Karpas-422 (cell line): ENCODE results near the gene TRPC1. TPM values are rescaled to one million over a fixed set of nuclear protein-coding genes. Genes with fewer than 3 reads are reported as not detected.

Experiments
- DNase-seq: peaks from one replicate; pipeline ENCODE4 v3.0.0-alpha.2; 2015
- H2AFZ ChIP-seq: fragments of 200-600 bp; sonication (generic); 2 replicates; pipeline ENCODE4 v1.6.1; 2014; ENCODE audit warnings: antibody characterized with exemption, low read length, mixed read lengths
- H3K27ac ChIP-seq: fragments of 200-600 bp; sonication (generic); 2 replicates; pipeline ENCODE4 v1.5.1; 2014; ENCODE audit warnings: mild to moderate bottlenecking, low read length, moderate library complexity
- H3K27me3 ChIP-seq: fragments of 200-600 bp; sonication (generic); 2 replicates; pipeline ENCODE4 v1.6.1; 2014; ENCODE audit warnings: low read length, mixed read lengths
- H3K36me3 ChIP-seq: fragments of 200-600 bp; sonication (generic); 2 replicates; pipeline ENCODE4 v1.6.1; 2014; ENCODE audit warnings: low read length, mixed read lengths; ENCODE audit not compliant: insufficient read depth
- H3K4me1 ChIP-seq: fragments of 200-600 bp; sonication (generic); 2 replicates; pipeline ENCODE4 v1.6.1; 2014; ENCODE audit warnings: mild to moderate bottlenecking, low read length, mixed read lengths
- H3K4me2 ChIP-seq: fragments of 200-600 bp; sonication (generic); 2 replicates; pipeline ENCODE4 v1.6.1; 2014; ENCODE audit warnings: low read length, low read depth, mild to moderate bottlenecking; ENCODE audit not compliant: poor library complexity, severe bottlenecking
- H3K4me3 ChIP-seq: fragments of 200-600 bp; sonication (generic); 2 replicates; pipeline ENCODE4 v1.5.1; 2014; ENCODE audit warnings: mild to moderate bottlenecking, antibody characterized with exemption, low read length, mixed read lengths
- H3K79me2 ChIP-seq: fragments of 200-600 bp; sonication (generic); 2 replicates; pipeline ENCODE4 v1.6.1; 2014; ENCODE audit warnings: mild to moderate bottlenecking, low read length, mixed read lengths
- H3K9ac ChIP-seq: fragments of 200-600 bp; sonication (generic); 2 replicates; pipeline ENCODE4 v1.6.0; 2014; ENCODE audit warnings: low read length
- H3K9me2 ChIP-seq: fragments of 200-600 bp; sonication (generic), shearing (Covaris generic); replicated peaks from 2 replicates; pipeline ENCODE4 v1.6.0; 2014; ENCODE audit warnings: mild to moderate bottlenecking, low read length, moderate library complexity; ENCODE audit not compliant: insufficient read depth
- H3K9me3 ChIP-seq: fragments of 300-700, 200-600 bp; sonication (generic); 2 replicates; pipeline ENCODE4 v1.6.1; 2014; ENCODE audit warnings: low read length, mixed read lengths
- H4K20me1 ChIP-seq: fragments of 200-600 bp; sonication (generic); 2 replicates; pipeline ENCODE4 v1.6.1; 2014; ENCODE audit warnings: mild to moderate bottlenecking, antibody characterized with exemption, low read length, low read depth; ENCODE audit not compliant: insufficient read depth
- total RNA-seq: library from RNA; depleted of rRNA; stranded (reverse); fragments of >200 nt; shearing (Covaris generic); gene quantifications from 2 replicates; pipeline ENCODE4 v1.2.3, GENCODE V29; 2014; ENCODE audit warnings: low replicate concordance

Gene TRPC1
- total RNA-seq, 1 experiment from 2014 or later = 0.75 TPM

DNA sequence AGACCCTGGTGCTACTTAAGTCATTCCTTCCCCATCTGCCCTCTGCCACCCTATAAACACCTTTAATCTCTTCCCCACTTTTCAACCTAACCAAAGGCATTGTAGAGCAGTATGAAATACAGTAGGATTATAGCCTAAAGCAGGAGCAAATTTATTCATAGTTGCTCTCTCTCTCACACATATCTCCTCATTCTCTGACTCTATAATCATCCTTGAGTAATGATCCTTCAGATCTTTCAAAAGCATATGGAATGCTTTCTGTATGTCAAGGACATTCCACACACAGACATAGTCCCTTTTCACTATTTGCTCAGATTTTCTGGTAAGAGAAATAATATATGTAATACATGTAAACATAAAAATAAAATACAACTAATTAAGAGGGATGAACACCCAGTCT, 54.1 kb downstream of the TRPC1 start:
- no peak for DNase-seq
- Histone ChIP-seq H3K4me1 (no peaks in the 10 kb centered on the region), H3K79me2 (no peaks in the 10 kb centered on the region), H3K9me3 (no peaks in the 10 kb centered on the region), H3K27me3 (no peaks in the 10 kb centered on the region), H3K4me2 (no peak overlapping the region), H3K9me2 (no peaks in the 10 kb centered on the region), H3K36me3 (no peaks in the 10 kb centered on the region), H3K4me3 (no peak overlapping the region), H4K20me1 (no peaks in the 10 kb centered on the region), H3K27ac (no peak overlapping the region), H2AFZ (no peak overlapping the region), H3K9ac (no peak overlapping the region)

- no peaks in the 10 kb centered on the region for H4K20me1 ChIP-seq
- no peaks in the 10 kb centered on the region for H3K79me2 ChIP-seq
- no peak overlapping the region for H3K27ac ChIP-seq
- no peaks in the 10 kb centered on the region for H3K36me3 ChIP-seq
- no peak overlapping the region for H2AFZ ChIP-seq
- no peak overlapping the region for H3K9ac ChIP-seq
- H3K4me1 ChIP-seq = no peaks in the 10 kb centered on the region
- no peaks in the 10 kb centered on the region for H3K9me2 ChIP-seq
- no peaks in the 10 kb centered on the region for H3K27me3 ChIP-seq
- H3K4me2 ChIP-seq = no peak overlapping the region
- H3K9me3 ChIP-seq = no peaks in the 10 kb centered on the region
- no peak overlapping the region for H3K4me3 ChIP-seq
- DNase-seq = no peak
These were observed 54.7 kb downstream of the TRPC1 start for GRCh38 chr3:142778541-142778940.

GRCh38 chr3:142779591-142779990, 55.8 kb downstream of the TRPC1 start:
- H4K20me1 ChIP-seq = no peaks in the 10 kb centered on the region
- H3K4me3 ChIP-seq = no peak overlapping the region
- H2AFZ ChIP-seq = no peak overlapping the region
- H3K9me2 ChIP-seq = no peaks in the 10 kb centered on the region
- no peaks in the 10 kb centered on the region for H3K9me3 ChIP-seq
- H3K4me2 ChIP-seq = no peak overlapping the region
- DNase-seq = no peak
- no peaks in the 10 kb centered on the region for H3K36me3 ChIP-seq
- no peaks in the 10 kb centered on the region for H3K79me2 ChIP-seq
- H3K27ac ChIP-seq = no peak overlapping the region
- H3K4me1 ChIP-seq = no peaks in the 10 kb centered on the region
- H3K9ac ChIP-seq = no peak overlapping the region
- no peaks in the 10 kb centered on the region for H3K27me3 ChIP-seq

DNA sequence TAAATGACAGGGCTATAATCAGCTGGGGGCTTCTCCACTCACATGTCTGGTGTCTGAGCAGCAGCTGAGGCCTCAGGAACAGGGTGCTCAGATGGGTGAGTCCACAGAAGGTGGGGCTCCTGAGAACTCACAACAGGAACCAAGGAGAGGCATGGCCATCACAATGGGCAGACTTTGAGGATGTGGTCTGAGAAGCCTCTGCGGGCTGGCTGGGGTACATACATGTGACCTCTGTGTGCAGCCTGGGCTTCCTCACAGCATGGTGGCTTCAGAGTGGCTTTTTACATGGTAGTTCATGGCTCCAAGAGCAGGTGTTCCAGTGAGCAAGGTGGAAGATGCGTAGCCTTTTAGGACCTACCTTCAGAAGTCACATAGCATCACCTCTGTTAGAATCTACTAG, 58.8 kb downstream of the TRPC1 start:
- H3K4me2 ChIP-seq = no peak overlapping the region

DNA sequence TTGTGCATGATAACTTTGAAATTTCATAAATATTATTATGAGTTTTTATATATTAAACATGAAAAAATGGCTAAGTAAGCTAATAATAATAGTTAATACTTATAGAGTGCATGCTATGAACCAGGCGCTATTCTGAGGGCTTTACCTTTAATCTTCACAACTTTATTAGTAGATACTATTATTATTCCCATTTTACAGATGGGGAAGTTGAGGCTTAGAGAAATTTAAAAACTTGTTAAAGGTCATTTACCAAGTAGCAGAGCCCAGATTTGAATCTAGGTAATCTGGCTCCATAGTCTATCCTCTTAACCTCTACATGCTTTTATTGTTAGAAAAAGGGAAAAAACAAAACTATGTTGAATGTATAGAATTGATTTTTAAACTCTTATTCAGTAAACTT, 60.4 kb downstream of the TRPC1 start:
- Histone ChIP-seq H4K20me1 (no peaks in the 10 kb centered on the region), H2AFZ (no peak overlapping the region), H3K27ac (no peak overlapping the region), H3K9ac (no peak overlapping the region), H3K4me3 (no peak overlapping the region), H3K27me3 (no peaks in the 10 kb centered on the region), H3K4me2 (no peak overlapping the region), H3K9me2 (no peaks in the 10 kb centered on the region), H3K9me3 (no peaks in the 10 kb centered on the region), H3K79me2 (no peaks in the 10 kb centered on the region), H3K4me1 (no peaks in the 10 kb centered on the region), H3K36me3 (no peaks in the 10 kb centered on the region)
- DNase-seq = no peak

More for the DNA sequence above, 58.8 kb downstream of the TRPC1 start:
- no peaks in the 10 kb centered on the region for H3K79me2 ChIP-seq
- no peak overlapping the region for H3K4me3 ChIP-seq
- no peak overlapping the region for H2AFZ ChIP-seq
- no peak overlapping the region for H3K27ac ChIP-seq
- H3K9me3 ChIP-seq = no peaks in the 10 kb centered on the region
- H4K20me1 ChIP-seq = no peaks in the 10 kb centered on the region
- H3K27me3 ChIP-seq = no peaks in the 10 kb centered on the region
- H3K36me3 ChIP-seq = no peaks in the 10 kb centered on the region
- H3K9ac ChIP-seq = no peak overlapping the region
- H3K4me1 ChIP-seq = no peaks in the 10 kb centered on the region
- no peak for DNase-seq
- H3K9me2 ChIP-seq = no peaks in the 10 kb centered on the region

GRCh38 chr3:142785996-142786395, 62.2 kb downstream of the TRPC1 start:
- no peak overlapping the region for H3K4me3 ChIP-seq
- H3K9ac ChIP-seq = no peak overlapping the region
- no peaks in the 10 kb centered on the region for H3K9me2 ChIP-seq
- no peak overlapping the region for H3K27ac ChIP-seq
- H2AFZ ChIP-seq = no peak overlapping the region
- no peak for DNase-seq
- H3K36me3 ChIP-seq = no peaks in the 10 kb centered on the region
- no peaks in the 10 kb centered on the region for H3K4me1 ChIP-seq
- H3K4me2 ChIP-seq = no peak overlapping the region
- H4K20me1 ChIP-seq = no peaks in the 10 kb centered on the region
- H3K9me3 ChIP-seq = no peaks in the 10 kb centered on the region
- no peaks in the 10 kb centered on the region for H3K27me3 ChIP-seq
- no peaks in the 10 kb centered on the region for H3K79me2 ChIP-seq

DNA sequence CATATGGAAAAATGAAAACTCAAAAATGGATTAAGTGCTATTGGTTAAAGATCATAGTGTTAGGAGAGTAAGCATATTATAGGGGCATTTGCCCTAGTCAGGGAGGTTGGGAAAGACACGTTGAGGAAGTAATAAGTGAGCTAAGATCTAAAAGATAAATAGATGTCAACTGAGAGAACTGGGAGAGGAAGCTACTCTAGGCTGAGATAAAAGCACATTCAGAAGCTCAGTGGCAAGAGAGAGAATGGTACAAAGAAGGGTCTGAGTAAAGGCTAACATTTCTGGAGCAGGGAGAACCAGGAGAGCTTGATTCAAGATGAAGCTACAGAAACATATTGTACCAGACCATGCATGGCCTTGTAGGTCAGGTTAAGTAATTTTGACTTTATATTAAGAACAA, 63.9 kb downstream of the TRPC1 start:
- no peaks in the 10 kb centered on the region for H4K20me1 ChIP-seq
- H3K36me3 ChIP-seq = no peaks in the 10 kb centered on the region
- no peaks in the 10 kb centered on the region for H3K9me3 ChIP-seq
- H3K27ac ChIP-seq = no peak overlapping the region
- no peaks in the 10 kb centered on the region for H3K27me3 ChIP-seq
- no peaks in the 10 kb centered on the region for H3K4me1 ChIP-seq
- H3K9me2 ChIP-seq = no peaks in the 10 kb centered on the region
- no peak overlapping the region for H3K4me2 ChIP-seq
- H3K79me2 ChIP-seq = no peaks in the 10 kb centered on the region
- DNase-seq = no peak
- H3K9ac ChIP-seq = no peak overlapping the region
- H2AFZ ChIP-seq = no peak overlapping the region
- H3K4me3 ChIP-seq = no peak overlapping the region

DNA sequence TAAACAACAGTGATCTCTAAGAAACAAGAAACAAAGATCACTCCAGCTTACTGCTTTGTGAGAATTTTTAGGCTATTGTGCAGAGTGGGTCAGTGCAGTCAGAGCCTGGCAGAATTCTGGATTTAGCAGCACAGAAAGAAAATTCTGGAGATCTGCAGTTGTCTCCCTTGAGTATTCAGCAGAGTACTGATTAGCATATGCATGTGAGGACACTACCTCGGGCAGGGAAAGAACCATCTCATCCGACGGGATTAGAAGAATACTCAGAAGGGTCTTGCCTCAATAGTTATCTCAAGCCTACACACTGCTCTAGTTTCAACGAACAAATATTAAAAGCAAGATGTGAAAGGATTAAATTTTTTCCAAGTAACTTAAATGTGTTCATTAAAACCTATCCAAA, 70.7 kb downstream of the TRPC1 start:
- no peak overlapping the region for H3K4me3 ChIP-seq
- H3K9me3 ChIP-seq = no peaks in the 10 kb centered on the region
- H2AFZ ChIP-seq = no peak overlapping the region
- no peaks in the 10 kb centered on the region for H3K4me1 ChIP-seq
- no peak for DNase-seq
- H4K20me1 ChIP-seq = no peaks in the 10 kb centered on the region
- H3K4me2 ChIP-seq = no peak overlapping the region
- no peaks in the 10 kb centered on the region for H3K9me2 ChIP-seq
- H3K27me3 ChIP-seq = no peaks in the 10 kb centered on the region
- H3K79me2 ChIP-seq = no peaks in the 10 kb centered on the region
- no peak overlapping the region for H3K9ac ChIP-seq
- no peaks in the 10 kb centered on the region for H3K36me3 ChIP-seq
- no peak overlapping the region for H3K27ac ChIP-seq

- Histone ChIP-seq H3K27ac (no peak overlapping the region), H3K4me3 (no peak overlapping the region), H3K9me3 (no peaks in the 10 kb centered on the region), H4K20me1 (no peaks in the 10 kb centered on the region), H2AFZ (no peak overlapping the region), H3K27me3 (no peaks in the 10 kb centered on the region), H3K36me3 (no peaks in the 10 kb centered on the region), H3K4me2 (no peak overlapping the region), H3K9me2 (no peaks in the 10 kb centered on the region), H3K4me1 (no peaks in the 10 kb centered on the region), H3K9ac (no peak overlapping the region), H3K79me2 (no peaks in the 10 kb centered on the region)
- no peak for DNase-seq
These were observed 71.5 kb downstream of the TRPC1 start for GRCh38 chr3:142795332-142795731.
